Measurements from ENCODE around the gene TEDC1.

Gene TEDC1

GRCh38 chr14:105526776-105527380 is 35.8 kb downstream of the TEDC1 start:
- no peak for DNase-seq (ENCODE audit: low read depth in 1 of 2, low spot score in 1 of 2)
- in situ Hi-C loops (cut with HindIII; ENCODE audit: low pct_unique_long_range_greater_than_20kb, low sequenced_read_pairs): no loop called here
- no peak for TF ChIP-seq JUND (IDR thresholded peaks at IDR 0.05; ENCODE audit: low read depth)

- DNase-seq (ENCODE audit: low read depth in 1 of 2, low spot score in 1 of 2): no peak
- no peak for TF ChIP-seq JUND (IDR thresholded peaks at IDR 0.05; ENCODE audit: low read depth)
- in situ Hi-C loops (cut with HindIII; ENCODE audit: low pct_unique_long_range_greater_than_20kb, low sequenced_read_pairs): no loop called here
Measured at GRCh38 chr14:105527381-105527825, 36.4 kb downstream of the TEDC1 start.

GRCh38 chr14:105527826-105528585 is 37.0 kb downstream of the TEDC1 start:
- peak; percentile 84 to 99 for DNase-seq (ENCODE audit: low read depth in 1 of 2, low spot score in 1 of 2)
- in situ Hi-C loops (cut with HindIII; ENCODE audit: low pct_unique_long_range_greater_than_20kb, low sequenced_read_pairs): no loop called here
- no peak for TF ChIP-seq JUND (IDR thresholded peaks at IDR 0.05; ENCODE audit: low read depth)

GRCh38 chr14:105528586-105529318 is 37.7 kb downstream of the TEDC1 start:
- DNase-seq (ENCODE audit: low read depth in 1 of 2, low spot score in 1 of 2): no peak
- no peak for TF ChIP-seq JUND (IDR thresholded peaks at IDR 0.05; ENCODE audit: low read depth)
- in situ Hi-C loops (cut with HindIII; ENCODE audit: low pct_unique_long_range_greater_than_20kb, low sequenced_read_pairs): no loop called here

GRCh38 chr14:105529319-105529568 is 38.2 kb downstream of the TEDC1 start:
- no peak for TF ChIP-seq JUND (IDR thresholded peaks at IDR 0.05; ENCODE audit: low read depth)
- in situ Hi-C loops (cut with HindIII; ENCODE audit: low pct_unique_long_range_greater_than_20kb, low sequenced_read_pairs): no loop called here

GRCh38 chr14:105529569-105530284 is 38.7 kb downstream of the TEDC1 start:
- DNase-seq (ENCODE audit: low read depth in 1 of 2, low spot score in 1 of 2): no peak
- in situ Hi-C loops (cut with HindIII; ENCODE audit: low pct_unique_long_range_greater_than_20kb, low sequenced_read_pairs): no loop called here
- no peak for TF ChIP-seq JUND (IDR thresholded peaks at IDR 0.05; ENCODE audit: low read depth)

More at GRCh38 chr14:105529319-105529568, 38.2 kb downstream of the TEDC1 start:
- DNase-seq (ENCODE audit: low read depth in 1 of 2, low spot score in 1 of 2): no peak

GRCh38 chr14:105530285-105531087 is 39.4 kb downstream of the TEDC1 start:
- no peak for TF ChIP-seq JUND (IDR thresholded peaks at IDR 0.05; ENCODE audit: low read depth)
- no peak for DNase-seq (ENCODE audit: low read depth in 1 of 2, low spot score in 1 of 2)
- in situ Hi-C loops (cut with HindIII; ENCODE audit: low pct_unique_long_range_greater_than_20kb, low sequenced_read_pairs): no loop called here

- in situ Hi-C loops (cut with HindIII; ENCODE audit: low pct_unique_long_range_greater_than_20kb, low sequenced_read_pairs): no loop called here
- no peak for TF ChIP-seq JUND (IDR thresholded peaks at IDR 0.05; ENCODE audit: low read depth)
- no peak for DNase-seq (ENCODE audit: low read depth in 1 of 2, low spot score in 1 of 2)
Measured at GRCh38 chr14:105531088-105531893, 40.2 kb downstream of the TEDC1 start.

GRCh38 chr14:105531894-105532623 is 41.0 kb downstream of the TEDC1 start:
- in situ Hi-C loops (cut with HindIII; ENCODE audit: low pct_unique_long_range_greater_than_20kb, low sequenced_read_pairs): no loop called here
- no peak for TF ChIP-seq JUND (IDR thresholded peaks at IDR 0.05; ENCODE audit: low read depth)
- DNase-seq (ENCODE audit: low read depth in 1 of 2, low spot score in 1 of 2): no peak

GRCh38 chr14:105532735-105533141 is 41.7 kb downstream of the TEDC1 start:
- in situ Hi-C loops (cut with HindIII; ENCODE audit: low pct_unique_long_range_greater_than_20kb, low sequenced_read_pairs): no loop called here
- peak; percentile 47 to 74 for DNase-seq (ENCODE audit: low read depth in 1 of 2, low spot score in 1 of 2)
- no peak for TF ChIP-seq JUND (IDR thresholded peaks at IDR 0.05; ENCODE audit: low read depth)

- no peak for TF ChIP-seq JUND (IDR thresholded peaks at IDR 0.05; ENCODE audit: low read depth)
Measured at GRCh38 chr14:105533391-105533790, 42.3 kb downstream of the TEDC1 start.

More at GRCh38 chr14:105533391-105533790, 42.3 kb downstream of the TEDC1 start:
- DNase-seq (ENCODE audit: low read depth in 1 of 2, low spot score in 1 of 2): no peak
- in situ Hi-C loops (cut with HindIII; ENCODE audit: low pct_unique_long_range_greater_than_20kb, low sequenced_read_pairs): no loop called here

Data from T47D (cell line).